GM12872 (cell line): ENCODE results near the gene HMCES.
A peak's percentile ranks its signal among the peaks of the same experiment; 100 is the strongest.

ENCODE experiments used
- CTCF ChIP-seq: IDR thresholded peaks from 3 replicates; pipeline ENCODE4 v1.5.1; 2011; ENCODE audit warnings: low read depth, mild to moderate bottlenecking, low read length, moderate library complexity; ENCODE audit not compliant: insufficient read depth

The HMCES gene

GRCh38 chr3:129320825-129321487 lies 42.3 kb downstream of the HMCES start:
- TF ChIP-seq CTCF, result no peak

GRCh38 chr3:129321887-129322286 lies 43.2 kb downstream of the HMCES start:
- TF ChIP-seq CTCF, result no peak

- TF ChIP-seq CTCF, result peak; percentile 72
Measured at GRCh38 chr3:129323651-129324294, 45.1 kb downstream of the HMCES start.

- no peak for TF ChIP-seq CTCF
Measured at GRCh38 chr3:129324855-129325254, 46.2 kb downstream of the HMCES start.

GRCh38 chr3:129325383-129325782 lies 46.7 kb downstream of the HMCES start:
- TF ChIP-seq CTCF, result no peak

- TF ChIP-seq CTCF, result no peak
Measured at GRCh38 chr3:129326138-129326537, 47.5 kb downstream of the HMCES start.

GRCh38 chr3:129326595-129326994 lies 47.9 kb downstream of the HMCES start:
- TF ChIP-seq CTCF, result no peak
